Activated naive CD4-positive, alpha-beta T cell treated with anti-CD3 and anti-CD28 coated beads, Interleukin-2, amount 10 ng/mL, durations not matched to agents 7 days and 5 days (primary cell): ENCODE measurements around the gene NACA.
"Not testable (repeated sequence)": the region's sequence is repeated elsewhere in the genome, so short reads cannot be mapped to it uniquely, and the experiment has no call there.

ENCODE experiments used
- CTCF ChIA-PET: fragments of 350-600 bp; sonication (Branson Sonifier 250); formaldehyde crosslinking; loops from one replicate; lab custom pipeline; 2021; ENCODE audit warnings: antibody characterized with exemption; lab: Charles Lee
- DNase-seq: peaks from one replicate; pipeline ENCODE4 v3.0.0-alpha.2; 2020
- H3K27ac Mint-ChIP-seq: one replicate; pipeline ENCODE4 v1.8.0; 2021; ENCODE audit warnings: mild to moderate bottlenecking, moderate library complexity, mixed read lengths
- H3K27me3 Mint-ChIP-seq: one replicate; pipeline ENCODE4 v1.8.0; 2021; ENCODE audit warnings: mild to moderate bottlenecking, mixed read lengths
- H3K36me3 Mint-ChIP-seq: one replicate; pipeline ENCODE4 v1.8.0; 2021; ENCODE audit warnings: mixed read lengths
- H3K4me1 Mint-ChIP-seq: one replicate; pipeline ENCODE4 v1.8.0; 2021; ENCODE audit warnings: mixed read lengths
- H3K4me3 Mint-ChIP-seq: one replicate; pipeline ENCODE4 v1.8.0; 2021; ENCODE audit warnings: mild to moderate bottlenecking, moderate library complexity, mixed read lengths
- H3K9me3 Mint-ChIP-seq: one replicate; pipeline ENCODE4 v1.8.0; 2021; ENCODE audit warnings: mixed read lengths

The NACA gene

GRCh38 chr12:56751712-56752598 lies 26.9 kb upstream of the NACA start, which contains the start of gene PRIM1:
PRIM1 (minus strand) TSS chr12:56752323; CDS start chr12:56752298, 25 bp downstream.
- Mint-ChIP-seq H3K4me1 (peaks cover 50% of the 10 kb centered on the region), H3K4me3 (peak within 1 kb of the TSS; percentile 96), H3K27ac (peak within 1 kb of the TSS; percentile 98), H3K27me3 (no peaks in the 10 kb centered on the region), H3K9me3 (no peaks in the 10 kb centered on the region), H3K36me3 (peaks cover 36% of the 10 kb centered on the region)
- CTCF ChIA-PET = interaction anchor here (0.9 kb wide), 1 partner anchor 245 kb away, joined by 3 read pairs; no protein-coding TSS in a partner anchor
- peak; percentile 91 for DNase-seq

- peaks cover 53% of the 10 kb centered on the region for H3K4me1 Mint-ChIP-seq
- H3K4me3 Mint-ChIP-seq = peak overlapping the region; percentile 96
- not testable (repeated sequence) for H3K9me3 Mint-ChIP-seq, DNase-seq, H3K27me3 Mint-ChIP-seq
- CTCF ChIA-PET = interaction anchor here (0.9 to 1.4 kb wide), 2 partner anchors 246 to 361 kb away, joined by 3 read pairs; no protein-coding TSS in a partner anchor
- peaks cover 44% of the 10 kb centered on the region for H3K36me3 Mint-ChIP-seq
- peak overlapping the region; percentile 98 for H3K27ac Mint-ChIP-seq
Measured at GRCh38 chr12:56750596-56750995, 25.5 kb upstream of the NACA start.

- CTCF ChIA-PET = no interaction called here
- no peak for DNase-seq
- Mint-ChIP-seq H3K4me1 (peaks cover 53% of the 10 kb centered on the region), H3K27me3 (no peaks in the 10 kb centered on the region), H3K9me3 (no peaks in the 10 kb centered on the region), H3K4me3 (peak overlapping the region; percentile 61), H3K27ac (peak overlapping the region; percentile 72), H3K36me3 (peaks cover 47% of the 10 kb centered on the region)
Measured at GRCh38 chr12:56749853-56750252, 24.8 kb upstream of the NACA start.

- no peak for DNase-seq
- Mint-ChIP-seq H3K36me3 (peaks cover 52% of the 10 kb centered on the region), H3K27me3 (no peaks in the 10 kb centered on the region), H3K4me1 (peaks cover 53% of the 10 kb centered on the region), H3K4me3 (peak overlapping the region; percentile 61), H3K9me3 (no peaks in the 10 kb centered on the region), H3K27ac (peak overlapping the region; percentile 72)
- CTCF ChIA-PET = no interaction called here
Measured at GRCh38 chr12:56749359-56749758, 24.3 kb upstream of the NACA start.

GRCh38 chr12:56728139-56728861 lies 3.2 kb upstream of the NACA start:
- Mint-ChIP-seq H3K27ac (no peak overlapping the region), H3K4me1 (peaks cover 25% of the 10 kb centered on the region), H3K27me3 (no peaks in the 10 kb centered on the region), H3K36me3 (peaks cover 44% of the 10 kb centered on the region), H3K4me3 (no peak overlapping the region), H3K9me3 (no peaks in the 10 kb centered on the region)
- CTCF ChIA-PET = no interaction called here
- DNase-seq = no peak

DNA sequence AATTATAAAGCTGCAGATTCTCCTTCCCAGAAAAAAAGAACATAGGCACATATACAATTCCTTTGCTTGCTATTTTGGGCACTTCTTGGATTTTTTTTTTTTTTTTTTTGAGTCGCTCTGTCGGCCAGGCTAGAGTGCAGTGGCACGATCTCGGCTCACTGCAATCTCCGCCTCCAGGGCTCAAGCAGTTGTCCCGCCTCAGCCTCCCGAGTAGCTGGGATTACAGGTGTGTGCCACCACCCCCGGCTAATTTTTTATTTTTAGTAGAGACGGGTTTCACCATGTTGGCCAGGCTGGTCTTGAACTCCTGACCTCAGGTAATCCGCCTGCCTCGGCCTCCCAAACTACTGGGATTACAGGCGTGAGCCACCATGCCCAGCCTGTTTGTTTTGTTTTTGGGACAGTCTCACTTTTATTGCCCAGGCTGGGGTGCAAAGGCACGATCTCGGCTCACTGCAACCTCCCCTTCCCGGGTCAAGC lies 1.1 kb upstream of the NACA start:
- H3K4me1 Mint-ChIP-seq = peaks cover 45% of the 10 kb centered on the region
- H3K27ac Mint-ChIP-seq = peak overlapping the region; percentile 98
- H3K9me3 Mint-ChIP-seq, H3K27me3 Mint-ChIP-seq, DNase-seq: not testable (repeated sequence)
- CTCF ChIA-PET = interaction anchor here (0.6 to 1.7 kb wide), 3 partner anchors 36 to 386 kb away, joined by 5 read pairs; partner anchors contain the start of gene HSD17B6
- peaks cover 54% of the 10 kb centered on the region for H3K36me3 Mint-ChIP-seq
- peak overlapping the region; percentile 99 for H3K4me3 Mint-ChIP-seq

DNA sequence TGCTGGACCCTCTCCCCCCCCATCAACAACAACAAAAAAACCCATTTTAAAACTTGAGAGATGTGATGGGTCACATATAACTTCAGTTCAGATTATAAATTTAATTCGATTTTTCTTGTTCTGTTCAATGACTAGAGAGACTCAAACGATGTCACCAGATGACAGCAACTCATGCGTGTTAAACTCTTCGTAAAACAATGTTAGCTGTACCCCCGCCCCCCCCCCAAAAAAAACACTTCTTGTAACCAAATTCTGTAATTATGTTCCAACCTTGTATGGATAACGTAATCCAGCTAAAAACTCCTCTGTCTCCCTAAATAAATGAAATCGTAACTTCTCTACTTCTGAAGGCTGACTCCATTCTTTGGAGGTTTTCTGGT lies 614 bp upstream of the NACA start:
- H3K4me3 Mint-ChIP-seq = peak overlapping the region; percentile 99
- no peaks in the 10 kb centered on the region for H3K27me3 Mint-ChIP-seq
- no peak for DNase-seq
- H3K9me3 Mint-ChIP-seq = no peaks in the 10 kb centered on the region
- H3K27ac Mint-ChIP-seq = peak overlapping the region; percentile 98
- CTCF ChIA-PET = interaction anchor here (0.9 to 1.7 kb wide), 3 partner anchors 37 to 263 kb away, joined by 3 to 5 read pairs (median 5); partner anchors contain the start of gene HSD17B6
- peaks cover 51% of the 10 kb centered on the region for H3K4me1 Mint-ChIP-seq
- H3K36me3 Mint-ChIP-seq = peaks cover 54% of the 10 kb centered on the region

- Mint-ChIP-seq H3K4me1 (peaks cover 61% of the 10 kb centered on the region), H3K4me3 (peak overlapping the region; percentile 99), H3K36me3 (peaks cover 61% of the 10 kb centered on the region), H3K27me3 (no peaks in the 10 kb centered on the region), H3K27ac (peak overlapping the region; percentile 98), H3K9me3 (no peaks in the 10 kb centered on the region)
- CTCF ChIA-PET = no interaction called here
- no peak for DNase-seq
Measured at GRCh38 chr12:56724701-56724971, 463 bp downstream of the NACA start.

DNA sequence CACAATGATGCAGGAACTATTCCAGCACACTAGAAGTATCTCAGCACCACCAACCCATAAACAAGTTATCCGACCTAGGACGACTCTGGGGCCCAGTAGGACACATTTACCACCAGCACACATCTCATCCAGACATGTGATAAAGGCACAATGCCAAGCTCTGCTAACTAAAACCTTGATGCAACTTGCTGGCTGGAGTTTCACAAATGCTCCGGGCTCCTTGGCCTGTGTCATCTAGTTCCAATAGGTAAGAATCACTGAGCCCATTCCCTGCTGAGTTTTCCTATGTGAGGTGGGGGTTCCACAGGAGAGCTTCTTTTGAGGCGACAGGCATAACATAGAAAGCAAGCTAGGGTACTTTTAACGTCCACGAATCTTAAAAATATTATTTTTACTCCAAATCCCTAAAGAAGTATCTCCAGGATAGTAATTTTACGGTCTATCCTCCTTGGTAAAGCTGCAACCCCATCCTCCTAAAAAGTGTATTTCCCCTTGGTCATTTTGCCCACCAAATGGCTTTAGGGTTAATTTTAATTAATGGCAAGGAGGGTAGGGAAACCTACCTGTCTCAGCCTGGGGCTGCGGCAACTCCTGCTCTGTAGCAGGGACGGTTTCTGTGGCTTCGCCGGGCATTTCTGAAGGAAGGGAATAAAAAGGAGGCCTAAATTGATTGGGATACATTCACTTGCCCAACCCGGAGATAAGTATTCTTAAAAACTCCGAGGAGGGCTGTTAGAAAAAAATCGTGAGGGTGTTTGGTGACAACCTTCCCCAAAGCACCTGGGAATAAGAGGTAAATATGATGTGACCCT lies 1.0 kb downstream of the NACA start:
- Mint-ChIP-seq H3K9me3 (no peaks in the 10 kb centered on the region), H3K4me1 (peaks cover 67% of the 10 kb centered on the region), H3K36me3 (peaks cover 62% of the 10 kb centered on the region), H3K27ac (peak overlapping the region; percentile 98), H3K27me3 (no peaks in the 10 kb centered on the region), H3K4me3 (peak overlapping the region; percentile 99)
- CTCF ChIA-PET = interaction anchor here (1.2 kb wide), 1 partner anchor 35 kb away, joined by 5 read pairs; no protein-coding TSS in a partner anchor
- DNase-seq = no peak

- peak overlapping the region; percentile 99 for H3K4me3 Mint-ChIP-seq
- H3K4me1 Mint-ChIP-seq = peaks cover 73% of the 10 kb centered on the region
- peaks cover 67% of the 10 kb centered on the region for H3K36me3 Mint-ChIP-seq
- no peaks in the 10 kb centered on the region for H3K9me3 Mint-ChIP-seq
- no peaks in the 10 kb centered on the region for H3K27me3 Mint-ChIP-seq
- no peak for DNase-seq
- H3K27ac Mint-ChIP-seq = peak overlapping the region; percentile 98
- CTCF ChIA-PET = interaction anchor here (1.2 kb wide), 2 partner anchors 34 to 78 kb away, joined by 3 to 5 read pairs; partner anchors contain the start of gene ATP5F1B
Measured at GRCh38 chr12:56723352-56723751, 1.7 kb downstream of the NACA start.

DNA sequence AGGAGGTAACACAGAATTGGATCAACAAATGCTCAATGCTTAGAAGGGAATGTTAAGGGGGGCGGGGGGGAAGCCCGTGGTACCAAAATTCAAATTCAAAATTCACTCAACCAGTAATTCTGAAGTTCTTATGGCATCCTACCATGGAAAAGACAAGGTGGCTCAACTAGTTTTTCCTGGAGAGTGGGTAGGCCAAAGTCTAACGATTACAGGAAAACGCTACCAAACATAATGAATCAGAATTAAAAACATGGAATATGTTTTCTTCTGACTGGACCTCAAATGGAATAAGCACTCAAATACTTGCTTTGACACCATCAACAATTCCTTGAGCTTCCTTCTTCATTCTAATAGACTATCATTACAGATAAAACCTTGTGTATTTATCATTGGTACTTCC lies 2.3 kb downstream of the NACA start:
- no peak for DNase-seq
- peaks cover 67% of the 10 kb centered on the region for H3K36me3 Mint-ChIP-seq
- H3K27me3 Mint-ChIP-seq = no peaks in the 10 kb centered on the region
- H3K4me1 Mint-ChIP-seq = peaks cover 73% of the 10 kb centered on the region
- no peak overlapping the region for H3K27ac Mint-ChIP-seq
- CTCF ChIA-PET = interaction anchor here (1.2 kb wide), 2 partner anchors 34 to 77 kb away, joined by 3 to 5 read pairs; partner anchors contain the start of gene ATP5F1B
- H3K9me3 Mint-ChIP-seq = no peaks in the 10 kb centered on the region
- H3K4me3 Mint-ChIP-seq = peak overlapping the region; percentile 99

DNA sequence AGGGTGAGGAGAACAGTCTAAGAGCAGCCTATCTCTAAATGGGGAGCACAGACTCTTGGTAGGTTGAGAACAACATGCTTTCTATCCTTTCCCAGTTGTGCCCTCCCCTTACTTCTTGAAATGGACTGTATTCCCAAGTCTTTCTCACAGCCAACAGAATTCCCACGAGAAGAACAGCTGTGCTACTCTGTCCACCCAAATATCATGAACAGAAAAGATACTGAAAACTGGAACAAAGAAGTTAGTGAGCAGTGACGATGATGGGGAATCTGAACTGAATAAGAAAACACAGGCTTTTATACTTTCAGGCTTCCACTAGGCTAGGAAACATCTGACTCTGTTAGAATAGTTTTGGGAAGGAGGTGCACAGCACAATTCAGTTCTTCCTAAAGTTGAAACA lies 3.4 kb downstream of the NACA start:
- H3K36me3 Mint-ChIP-seq = peaks cover 71% of the 10 kb centered on the region
- H3K4me1 Mint-ChIP-seq = peaks cover 74% of the 10 kb centered on the region
- DNase-seq = no peak
- no peaks in the 10 kb centered on the region for H3K27me3 Mint-ChIP-seq
- peak overlapping the region; percentile 33 for H3K27ac Mint-ChIP-seq
- CTCF ChIA-PET = interaction anchor here (0.8 to 1.1 kb wide), 2 partner anchors 12 to 34 kb away, joined by 3 read pairs; partner anchors contain the start of gene PTGES3
- H3K9me3 Mint-ChIP-seq = no peaks in the 10 kb centered on the region
- peak overlapping the region; percentile 99 for H3K4me3 Mint-ChIP-seq

DNA sequence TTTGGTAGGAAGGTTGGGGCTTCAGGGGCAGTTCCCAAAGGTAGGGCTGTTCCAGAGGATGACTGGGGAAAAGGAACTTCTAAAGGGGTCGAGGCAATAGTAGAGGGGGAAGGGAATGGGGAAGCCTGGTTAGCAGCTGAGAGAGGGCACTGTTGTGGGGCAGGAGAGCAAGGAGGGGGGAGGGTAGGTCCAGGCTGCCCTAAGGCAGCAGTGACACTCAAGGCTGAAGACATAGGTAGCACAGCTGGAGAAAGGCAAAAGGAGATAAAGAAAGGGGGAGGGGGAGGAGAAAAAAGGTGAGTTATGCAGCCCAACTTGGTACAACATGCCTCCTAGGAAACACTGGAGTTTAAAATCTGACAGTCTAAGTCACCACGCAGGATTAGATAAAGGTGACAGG lies 3.9 kb downstream of the NACA start:
- Mint-ChIP-seq H3K9me3 (no peaks in the 10 kb centered on the region), H3K4me1 (peaks cover 75% of the 10 kb centered on the region), H3K27me3 (no peaks in the 10 kb centered on the region), H3K36me3 (peaks cover 75% of the 10 kb centered on the region), H3K27ac (peak overlapping the region; percentile 73), H3K4me3 (peak overlapping the region; percentile 14)
- CTCF ChIA-PET = interaction anchor here (1.1 kb wide), 1 partner anchor 12 kb away, joined by 3 read pairs; no protein-coding TSS in a partner anchor
- DNase-seq = no peak
